H9 (cell line): ENCODE measurements around the gene DNAH11. TPM values are rescaled to one million over a fixed set of nuclear protein-coding genes. Genes with fewer than 3 reads are reported as not detected.

Source experiments
- DNase-seq: peaks from one replicate; pipeline ENCODE4 v3.0.0-alpha.2; 2017
- H2AFZ ChIP-seq: one replicate; pipeline ENCODE4 v1.6.1; 2013; ENCODE audit warnings: mild to moderate bottlenecking, low read length, control low read depth, moderate library complexity
- H2AK5ac ChIP-seq: 2 replicates; pipeline ENCODE4 v1.6.1; 2013; ENCODE audit warnings: low read length, control low read depth, mixed read lengths; ENCODE audit not compliant: insufficient read length
- H2BK120ac ChIP-seq: one replicate; pipeline ENCODE4 v1.6.1; 2013; ENCODE audit warnings: low read depth, mild to moderate bottlenecking, low read length, control low read depth, inconsistent platforms; ENCODE audit not compliant: poor library complexity, severe bottlenecking
- H2BK12ac ChIP-seq: 2 replicates; pipeline ENCODE4 v1.6.1; 2013; ENCODE audit warnings: low read length, control low read depth, mixed read lengths, low read depth; ENCODE audit not compliant: insufficient read length
- H2BK15ac ChIP-seq: 2 replicates; pipeline ENCODE4 v1.6.1; 2013; ENCODE audit warnings: low read depth, low read length, control low read depth
- H2BK20ac ChIP-seq: one replicate; pipeline ENCODE4 v1.6.1; 2013; ENCODE audit warnings: low read depth, mild to moderate bottlenecking, low read length, control low read depth, inconsistent platforms; ENCODE audit not compliant: poor library complexity, severe bottlenecking
- H2BK5ac ChIP-seq: 2 replicates; pipeline ENCODE4 v1.6.1; 2013; ENCODE audit warnings: low read length, control low read depth, mixed read lengths; ENCODE audit not compliant: insufficient read length
- H3K14ac ChIP-seq: 2 replicates; pipeline ENCODE4 v1.6.1; 2013; ENCODE audit warnings: low read length, control low read depth; ENCODE audit not compliant: insufficient read depth
- H3K18ac ChIP-seq: 2 replicates; pipeline ENCODE4 v1.6.1; 2013; ENCODE audit warnings: low read depth, mild to moderate bottlenecking, mixed read lengths, low read length, control low read depth; ENCODE audit not compliant: insufficient read length
- H3K23ac ChIP-seq: 2 replicates; pipeline ENCODE4 v1.6.1; 2013; ENCODE audit warnings: low read length, control low read depth, mixed read lengths, low read depth; ENCODE audit not compliant: insufficient read length
- H3K23me2 ChIP-seq: 2 replicates; pipeline ENCODE4 v1.6.1; 2013; ENCODE audit warnings: low read depth, mild to moderate bottlenecking, mixed read lengths, low read length, control low read depth; ENCODE audit not compliant: insufficient read length, poor library complexity, severe bottlenecking
- H3K27ac ChIP-seq: 2 replicates; pipeline ENCODE4 v1.5.1; 2013; ENCODE audit warnings: low read length, control low read depth, mixed read lengths, low read depth; ENCODE audit not compliant: insufficient read length
- H3K27me3 ChIP-seq: 2 replicates; pipeline ENCODE4 v1.6.1; 2013; ENCODE audit warnings: low read length, control low read depth, inconsistent platforms; ENCODE audit not compliant: insufficient read depth
- H3K4ac ChIP-seq: 2 replicates; pipeline ENCODE4 v1.6.1; 2013; ENCODE audit warnings: low read depth, mild to moderate bottlenecking, control low read depth, inconsistent platforms, low read length, moderate library complexity
- H3K4me1 ChIP-seq: 2 replicates; pipeline ENCODE4 v1.6.1; 2013; ENCODE audit warnings: low read length, control low read depth, inconsistent platforms; ENCODE audit not compliant: insufficient read depth
- H3K4me2 ChIP-seq: 2 replicates; pipeline ENCODE4 v1.6.1; 2013; ENCODE audit warnings: low read length, control low read depth, mixed read lengths; ENCODE audit not compliant: insufficient read length, insufficient read depth
- H3K56ac ChIP-seq: 2 replicates; pipeline ENCODE4 v1.6.1; 2013; ENCODE audit warnings: low read depth, mild to moderate bottlenecking, mixed read lengths, low read length, control low read depth; ENCODE audit not compliant: insufficient read length
- H3K79me1 ChIP-seq: 2 replicates; pipeline ENCODE4 v1.6.1; 2013; ENCODE audit warnings: low read depth, mild to moderate bottlenecking, moderate library complexity, low read length, control low read depth, inconsistent platforms; ENCODE audit not compliant: insufficient read depth, poor library complexity, severe bottlenecking
- H3K79me2 ChIP-seq: 2 replicates; pipeline ENCODE4 v1.6.1; 2013; ENCODE audit warnings: low read length, control low read depth, inconsistent platforms; ENCODE audit not compliant: insufficient read depth
- H3K9ac ChIP-seq: 2 replicates; pipeline ENCODE4 v1.6.1; 2013; ENCODE audit warnings: low read length, control low read depth, mixed read lengths; ENCODE audit not compliant: insufficient read length; ENCODE audit errors: extremely low read depth
- H3K9me3 ChIP-seq: one replicate; pipeline ENCODE4 v1.6.1; 2013; ENCODE audit warnings: low read depth, low read length, inconsistent platforms; ENCODE audit not compliant: control insufficient read depth
- H3T11ph ChIP-seq: one replicate; pipeline ENCODE4 v1.6.1; 2013; ENCODE audit warnings: mild to moderate bottlenecking, low read length, control low read depth, inconsistent platforms
- H4K20me1 ChIP-seq: one replicate; pipeline ENCODE4 v1.6.1; 2013; ENCODE audit not compliant: control insufficient read depth, insufficient read length, insufficient read depth
- H4K5ac ChIP-seq: 2 replicates; pipeline ENCODE4 v1.6.1; 2013; ENCODE audit warnings: low read depth, mild to moderate bottlenecking, mixed read lengths, low read length, control low read depth; ENCODE audit not compliant: insufficient read length
- H4K8ac ChIP-seq: replicated peaks from 2 replicates; pipeline ENCODE4 v1.6.1; 2013; ENCODE audit warnings: low read length, control low read depth, mixed read lengths, low read depth; ENCODE audit not compliant: insufficient read length
- H4K91ac ChIP-seq: 2 replicates; pipeline ENCODE4 v1.6.1; 2013; ENCODE audit warnings: low read depth, mild to moderate bottlenecking, moderate library complexity, mixed read lengths, low read length, control low read depth; ENCODE audit not compliant: insufficient read length
- H3K27ac Mint-ChIP-seq, 3 experiments: 2 replicates in 2 of 3; 3 replicates in 1 of 3; pipeline ENCODE4 v1.8.0; 2020 to 2021; ENCODE audit warnings: mixed read lengths in 3 of 3, mild to moderate bottlenecking in 1 of 3, moderate library complexity in 1 of 3
- H3K27me3 Mint-ChIP-seq: 2 replicates; pipeline ENCODE4 v1.8.0; 2021; ENCODE audit warnings: low read depth, mild to moderate bottlenecking, moderate library complexity, mixed read lengths
- H3K36me3 Mint-ChIP-seq, 3 experiments: 2 replicates in 2 of 3; 3 replicates in 1 of 3; pipeline ENCODE4 v1.8.0; 2020 to 2021; ENCODE audit warnings: low read depth in 3 of 3, mixed read lengths in 3 of 3; ENCODE audit not compliant: insufficient read depth in 1 of 3
- H3K4me1 Mint-ChIP-seq, 2 experiments: 2 replicates each; pipeline ENCODE4 v1.8.0; 2020; ENCODE audit warnings: mixed read lengths in 2 of 2
- H3K4me3 Mint-ChIP-seq, 2 experiments: 2 replicates in 1 of 2; 3 replicates in 1 of 2; pipeline ENCODE4 v1.8.0; 2020 to 2021; ENCODE audit warnings: mild to moderate bottlenecking in 2 of 2, mixed read lengths in 2 of 2, moderate library complexity in 1 of 2
- H3K9me3 Mint-ChIP-seq, 2 experiments: 2 replicates in 1 of 2; 3 replicates in 1 of 2; pipeline ENCODE4 v1.8.0; 2020; ENCODE audit warnings: mild to moderate bottlenecking in 2 of 2, mixed read lengths in 2 of 2, moderate library complexity in 1 of 2
- WGBS: extraction: QIAGEN DNeasy Blood & Tissue Kit; methylation state at CpG from one replicate; pipeline ENCODE4 v1.1.7; 2013; ENCODE audit warnings: missing lambda C conversion rate, low lambda C conversion rate, mixed read lengths; ENCODE audit not compliant: insufficient read length; ENCODE audit errors: extremely low coverage; 5-methylcytosine and 5-hydroxymethylcytosine counted together
- total RNA-seq: library from RNA; stranded (reverse); gene quantifications from 2 replicates; pipeline ENCODE4 v1.2.1, GENCODE V29; 2021
- TF ChIP-seq, protein P1 (sequence below): fragments of 200-600 bp; sonication (generic); conservative IDR thresholded peaks from 3 replicates; pipeline ENCODE4 v1.8.0; 2021; ENCODE audit warnings: antibody characterized with exemption, mild to moderate bottlenecking

The DNAH11 gene
- total RNA-seq, 1 experiment from 2014 or later, result 2.5 TPM

DNA sequence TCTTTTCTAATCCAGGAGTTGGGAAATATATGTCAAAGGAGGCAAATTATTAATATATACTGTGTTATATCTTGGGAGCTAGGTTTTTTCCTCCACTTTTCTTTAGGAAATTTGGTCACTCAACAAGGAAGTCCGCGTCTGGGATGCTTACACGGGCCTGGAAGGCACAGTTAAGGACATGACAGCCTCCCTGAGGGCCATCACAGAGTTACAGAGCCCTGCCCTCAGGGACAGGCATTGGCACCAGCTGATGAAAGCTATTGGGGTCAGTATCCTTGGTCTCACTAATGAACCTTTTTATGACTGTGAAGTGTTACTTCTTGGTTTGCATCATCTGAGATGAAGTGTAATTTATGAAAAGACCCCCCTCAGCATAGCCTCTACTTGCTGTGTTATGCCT is 74.7 kb downstream of the DNAH11 start:
- H3K4me1 ChIP-seq, result no peaks in the 10 kb centered on the region
- no peak overlapping the region for H3K9ac ChIP-seq
- H3K23ac ChIP-seq, result no peak overlapping the region
- no peak overlapping the region for H3K56ac ChIP-seq
- no peaks in the 10 kb centered on the region for H3K79me2 ChIP-seq
- H3K14ac ChIP-seq, result no peak overlapping the region
- H2AK5ac ChIP-seq, result no peak overlapping the region
- Mint-ChIP-seq H3K9me3 (peaks cover 2 to 7% of the 10 kb centered on the region in 2 experiments; a peak in 2 of 5 replicates), H3K27me3 (no peaks in the 10 kb centered on the region), H3K4me1 (peaks cover 0 to 3% of the 10 kb centered on the region in 2 experiments; a peak in 1 of 4 replicates), H3K4me3 (no peak overlapping the region), H3K36me3 (no peaks in the 10 kb centered on the region; a peak in 2 of 7 replicates), H3K27ac (no peak overlapping the region)
- H4K8ac ChIP-seq, result no peak overlapping the region
- no peak overlapping the region for H3K27ac ChIP-seq
- H3T11ph ChIP-seq, result no peak overlapping the region
- no peaks in the 10 kb centered on the region for H3K27me3 ChIP-seq
- no peak overlapping the region for H3K4me2 ChIP-seq
- no peaks in the 10 kb centered on the region for H4K20me1 ChIP-seq
- no peak for DNase-seq
- no peak overlapping the region for H3K18ac ChIP-seq
- H4K91ac ChIP-seq, result no peak overlapping the region
- no CpG with 5 or more reads among the region's 3 CpGs for WGBS
- no peak overlapping the region for H2BK12ac ChIP-seq
- H2BK20ac ChIP-seq, result no peak overlapping the region
- TF ChIP-seq, protein P1, sequence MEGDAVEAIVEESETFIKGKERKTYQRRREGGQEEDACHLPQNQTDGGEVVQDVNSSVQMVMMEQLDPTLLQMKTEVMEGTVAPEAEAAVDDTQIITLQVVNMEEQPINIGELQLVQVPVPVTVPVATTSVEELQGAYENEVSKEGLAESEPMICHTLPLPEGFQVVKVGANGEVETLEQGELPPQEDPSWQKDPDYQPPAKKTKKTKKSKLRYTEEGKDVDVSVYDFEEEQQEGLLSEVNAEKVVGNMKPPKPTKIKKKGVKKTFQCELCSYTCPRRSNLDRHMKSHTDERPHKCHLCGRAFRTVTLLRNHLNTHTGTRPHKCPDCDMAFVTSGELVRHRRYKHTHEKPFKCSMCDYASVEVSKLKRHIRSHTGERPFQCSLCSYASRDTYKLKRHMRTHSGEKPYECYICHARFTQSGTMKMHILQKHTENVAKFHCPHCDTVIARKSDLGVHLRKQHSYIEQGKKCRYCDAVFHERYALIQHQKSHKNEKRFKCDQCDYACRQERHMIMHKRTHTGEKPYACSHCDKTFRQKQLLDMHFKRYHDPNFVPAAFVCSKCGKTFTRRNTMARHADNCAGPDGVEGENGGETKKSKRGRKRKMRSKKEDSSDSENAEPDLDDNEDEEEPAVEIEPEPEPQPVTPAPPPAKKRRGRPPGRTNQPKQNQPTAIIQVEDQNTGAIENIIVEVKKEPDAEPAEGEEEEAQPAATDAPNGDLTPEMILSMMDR, result no peak
- no peak overlapping the region for H2BK5ac ChIP-seq
- H4K5ac ChIP-seq, result no peak overlapping the region
- H3K4ac ChIP-seq, result no peak overlapping the region
- no peaks in the 10 kb centered on the region for H3K79me1 ChIP-seq
- no peak overlapping the region for H2AFZ ChIP-seq
- no peak overlapping the region for H2BK15ac ChIP-seq
- no peaks in the 10 kb centered on the region for H3K9me3 ChIP-seq
- no peaks in the 10 kb centered on the region for H3K23me2 ChIP-seq
- no peak overlapping the region for H2BK120ac ChIP-seq
